ENCODE measurements around the gene HMGB4.

HMGB4 gene

GRCh38 chr1:33824971-33825370 lies 38.9 kb upstream of the HMGB4 start:
- TF ChIP-seq SUZ12 (IDR thresholded peaks at IDR 0.05), result no peak
- TF ChIP-seq PKNOX1 (IDR thresholded peaks at IDR 0.05), result no peak
- TF ChIP-seq SP1 (IDR thresholded peaks at IDR 0.05), result no peak
- TF ChIP-seq CTBP1 (IDR thresholded peaks at IDR 0.05; ENCODE audit: borderline replicate concordance), result no peak
- TF ChIP-seq BHLHE40 (IDR thresholded peaks at IDR 0.05; ENCODE audit: borderline replicate concordance), result no peak
- no peak for TF ChIP-seq NFRKB (IDR thresholded peaks at IDR 0.05)
- no peak for TF ChIP-seq ARNT (IDR thresholded peaks at IDR 0.05)
- no peak for TF ChIP-seq FOXK2 (IDR thresholded peaks at IDR 0.05)
- TF ChIP-seq FOXA1 (IDR thresholded peaks at IDR 0.05), result no peak
- no peak for TF ChIP-seq LEF1 (IDR thresholded peaks at IDR 0.05; ENCODE audit: borderline replicate concordance)
- TF ChIP-seq HDGF (IDR thresholded peaks at IDR 0.05; ENCODE audit: borderline replicate concordance), result no peak
- no peak for TF ChIP-seq FOXM1 (IDR thresholded peaks at IDR 0.05; ENCODE audit: borderline replicate concordance)
- no peak for TF ChIP-seq TARDBP (IDR thresholded peaks at IDR 0.05)
- no peak for TF ChIP-seq ELF4 (IDR thresholded peaks at IDR 0.05)
- TF ChIP-seq L3MBTL2 (conservative IDR thresholded peaks at IDR 0.05), result no peak
- ChIA-PET POLR2A (no interaction called here), CTCF (no interaction called here)
- DNase-seq (ENCODE audit: extremely low spot score), result no peak

- ChIA-PET POLR2A (no interaction called here), CTCF (no interaction called here)
- DNase-seq (ENCODE audit: extremely low spot score), result no peak
- no peak for TF ChIP-seq TARDBP (IDR thresholded peaks at IDR 0.05)
- no peak for TF ChIP-seq BHLHE40 (IDR thresholded peaks at IDR 0.05; ENCODE audit: borderline replicate concordance)
- TF ChIP-seq ARNT (IDR thresholded peaks at IDR 0.05), result no peak
- TF ChIP-seq LEF1 (IDR thresholded peaks at IDR 0.05; ENCODE audit: borderline replicate concordance), result no peak
- no peak for TF ChIP-seq PKNOX1 (IDR thresholded peaks at IDR 0.05)
- no peak for TF ChIP-seq FOXK2 (IDR thresholded peaks at IDR 0.05)
- no peak for TF ChIP-seq CTBP1 (IDR thresholded peaks at IDR 0.05; ENCODE audit: borderline replicate concordance)
- no peak for TF ChIP-seq FOXM1 (IDR thresholded peaks at IDR 0.05; ENCODE audit: borderline replicate concordance)
- TF ChIP-seq L3MBTL2 (conservative IDR thresholded peaks at IDR 0.05), result no peak
- no peak for TF ChIP-seq SP1 (IDR thresholded peaks at IDR 0.05)
- no peak for TF ChIP-seq SUZ12 (IDR thresholded peaks at IDR 0.05)
- TF ChIP-seq ZNF384 (IDR thresholded peaks at IDR 0.05), result no peak
- TF ChIP-seq HDGF (IDR thresholded peaks at IDR 0.05; ENCODE audit: borderline replicate concordance), result no peak
- TF ChIP-seq ELF4 (IDR thresholded peaks at IDR 0.05), result no peak
- no peak for TF ChIP-seq FOXA1 (IDR thresholded peaks at IDR 0.05)
- no peak for TF ChIP-seq NFRKB (IDR thresholded peaks at IDR 0.05)
Observed at GRCh38 chr1:33825506-33825905, 38.4 kb upstream of the HMGB4 start.

- ChIA-PET CTCF (no interaction called here), POLR2A (no interaction called here)
- no peak for TF ChIP-seq BHLHE40 (IDR thresholded peaks at IDR 0.05; ENCODE audit: borderline replicate concordance)
- TF ChIP-seq NFRKB (IDR thresholded peaks at IDR 0.05), result no peak
- TF ChIP-seq HDGF (IDR thresholded peaks at IDR 0.05; ENCODE audit: borderline replicate concordance), result no peak
- no peak for TF ChIP-seq L3MBTL2 (conservative IDR thresholded peaks at IDR 0.05)
- no peak for TF ChIP-seq SUZ12 (IDR thresholded peaks at IDR 0.05)
- TF ChIP-seq FOXA1 (IDR thresholded peaks at IDR 0.05), result no peak
- no peak for TF ChIP-seq PKNOX1 (IDR thresholded peaks at IDR 0.05)
- no peak for TF ChIP-seq FOXK2 (IDR thresholded peaks at IDR 0.05)
- TF ChIP-seq ARNT (IDR thresholded peaks at IDR 0.05), result no peak
- TF ChIP-seq TARDBP (IDR thresholded peaks at IDR 0.05), result no peak
- TF ChIP-seq ELF4 (IDR thresholded peaks at IDR 0.05), result no peak
- TF ChIP-seq CTBP1 (IDR thresholded peaks at IDR 0.05; ENCODE audit: borderline replicate concordance), result no peak
- no peak for TF ChIP-seq FOXM1 (IDR thresholded peaks at IDR 0.05; ENCODE audit: borderline replicate concordance)
- TF ChIP-seq ZNF384 (IDR thresholded peaks at IDR 0.05), result no peak
- TF ChIP-seq LEF1 (IDR thresholded peaks at IDR 0.05; ENCODE audit: borderline replicate concordance), result no peak
- TF ChIP-seq SP1 (IDR thresholded peaks at IDR 0.05), result no peak
Observed at GRCh38 chr1:33826311-33826710, 37.6 kb upstream of the HMGB4 start.

GRCh38 chr1:33826711-33827110 lies 37.2 kb upstream of the HMGB4 start:
- CTCF ChIA-PET, result no interaction called here
- no peak for TF ChIP-seq L3MBTL2 (conservative IDR thresholded peaks at IDR 0.05)
- TF ChIP-seq LEF1 (IDR thresholded peaks at IDR 0.05; ENCODE audit: borderline replicate concordance), result no peak
- no peak for TF ChIP-seq HDGF (IDR thresholded peaks at IDR 0.05; ENCODE audit: borderline replicate concordance)
- TF ChIP-seq TARDBP (IDR thresholded peaks at IDR 0.05), result no peak
- no peak for TF ChIP-seq BHLHE40 (IDR thresholded peaks at IDR 0.05; ENCODE audit: borderline replicate concordance)
- no peak for TF ChIP-seq CTBP1 (IDR thresholded peaks at IDR 0.05; ENCODE audit: borderline replicate concordance)
- no peak for TF ChIP-seq NFRKB (IDR thresholded peaks at IDR 0.05)
- TF ChIP-seq SP1 (IDR thresholded peaks at IDR 0.05), result no peak
- no peak for TF ChIP-seq ARNT (IDR thresholded peaks at IDR 0.05)
- no peak for TF ChIP-seq ELF4 (IDR thresholded peaks at IDR 0.05)
- TF ChIP-seq FOXM1 (IDR thresholded peaks at IDR 0.05; ENCODE audit: borderline replicate concordance), result no peak
- TF ChIP-seq FOXK2 (IDR thresholded peaks at IDR 0.05), result no peak
- no peak for TF ChIP-seq ZNF384 (IDR thresholded peaks at IDR 0.05)
- TF ChIP-seq SUZ12 (IDR thresholded peaks at IDR 0.05), result no peak
- TF ChIP-seq FOXA1 (IDR thresholded peaks at IDR 0.05), result no peak
- no peak for DNase-seq (ENCODE audit: extremely low spot score)
- POLR2A ChIA-PET, result no interaction called here

More at GRCh38 chr1:33826311-33826710, 37.6 kb upstream of the HMGB4 start:
- DNase-seq (ENCODE audit: extremely low spot score), result no peak

- TF ChIP-seq HDGF (IDR thresholded peaks at IDR 0.05; ENCODE audit: borderline replicate concordance) (no peak), BHLHE40 (IDR thresholded peaks at IDR 0.05; ENCODE audit: borderline replicate concordance) (no peak), ZNF384 (IDR thresholded peaks at IDR 0.05) (no peak), ARNT (IDR thresholded peaks at IDR 0.05) (no peak), ELF4 (IDR thresholded peaks at IDR 0.05) (no peak), PKNOX1 (IDR thresholded peaks at IDR 0.05) (no peak), FOXM1 (IDR thresholded peaks at IDR 0.05; ENCODE audit: borderline replicate concordance) (no peak), SUZ12 (IDR thresholded peaks at IDR 0.05) (no peak), L3MBTL2 (conservative IDR thresholded peaks at IDR 0.05) (no peak), TARDBP (IDR thresholded peaks at IDR 0.05) (no peak), FOXA1 (IDR thresholded peaks at IDR 0.05) (no peak), LEF1 (IDR thresholded peaks at IDR 0.05; ENCODE audit: borderline replicate concordance) (no peak), NFRKB (IDR thresholded peaks at IDR 0.05) (no peak), CTBP1 (IDR thresholded peaks at IDR 0.05; ENCODE audit: borderline replicate concordance) (no peak), FOXK2 (IDR thresholded peaks at IDR 0.05) (no peak)
- CTCF ChIA-PET, result interaction anchor here (0.5 kb wide), 1 partner anchor 128 kb away, joined by 3 read pairs; no protein-coding TSS in a partner anchor
- DNase-seq (ENCODE audit: extremely low spot score), result no peak
- POLR2A ChIA-PET, result no interaction called here
Observed at GRCh38 chr1:33828059-33828458, 35.8 kb upstream of the HMGB4 start.

All from HEK293T (cell line).